ENCODE results near the gene IL6ST.

The IL6ST gene

DNA sequence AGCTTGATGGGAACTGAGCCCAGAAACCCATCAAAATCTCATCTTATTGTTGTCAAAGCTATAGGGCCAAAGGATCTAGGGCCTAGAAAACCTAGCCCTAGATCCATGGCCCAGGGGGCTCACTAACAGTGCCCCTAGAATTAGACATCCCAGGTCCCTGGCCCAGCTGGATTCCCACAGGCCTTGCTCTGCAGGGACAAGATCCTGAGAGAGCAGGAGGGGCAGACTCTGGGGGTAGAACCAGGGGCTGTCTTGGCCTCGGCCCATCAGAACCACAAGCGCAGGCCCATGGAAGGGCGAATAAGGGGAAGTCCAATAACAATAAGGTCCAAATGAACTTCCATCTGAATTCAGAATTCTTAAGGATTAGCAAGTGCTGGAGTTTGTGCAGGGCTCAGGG is 69.6 kb downstream of the IL6ST start:
- ChIA-PET CTCF (no interaction called here), POLR2A (no interaction called here)
- Histone ChIP-seq H3K36me3 (ENCODE audit: control insufficient read depth in 2 of 2, insufficient read depth in 1 of 2, low read length in 2 of 2) (no peaks in the 10 kb centered on the region), H3K9me3 (ENCODE audit: control insufficient read depth, insufficient read depth, low read depth, low read length) (no peaks in the 10 kb centered on the region), H3K4me1 (ENCODE audit: control insufficient read depth, insufficient read depth, low read length) (no peaks in the 10 kb centered on the region), H3K27ac (ENCODE audit: extremely low read depth, low read depth, low read length) (no peak overlapping the region), H3K4me3 (ENCODE audit: low read depth, low read length) (no peak overlapping the region)
- TF ChIP-seq ZNF837 (tag by site-specific recombination; IDR thresholded peaks at IDR 0.05) (no peak), KLF10 (tag by site-specific recombination; IDR thresholded peaks at IDR 0.05) (no peak), ZNF549 (tag by site-specific recombination; IDR thresholded peaks at IDR 0.05) (no peak), ZNF10 (tag by site-specific recombination; IDR thresholded peaks at IDR 0.05) (no peak), ZNF341 (tag by site-specific recombination; IDR thresholded peaks at IDR 0.05; ENCODE audit: low read depth) (no peak), ZNF16 (tag by site-specific recombination; IDR thresholded peaks at IDR 0.05; ENCODE audit: low read depth) (no peak), ZNF248 (tag by site-specific recombination; IDR thresholded peaks at IDR 0.05) (no peak)
- TF ChIP-seq, protein P1, sequence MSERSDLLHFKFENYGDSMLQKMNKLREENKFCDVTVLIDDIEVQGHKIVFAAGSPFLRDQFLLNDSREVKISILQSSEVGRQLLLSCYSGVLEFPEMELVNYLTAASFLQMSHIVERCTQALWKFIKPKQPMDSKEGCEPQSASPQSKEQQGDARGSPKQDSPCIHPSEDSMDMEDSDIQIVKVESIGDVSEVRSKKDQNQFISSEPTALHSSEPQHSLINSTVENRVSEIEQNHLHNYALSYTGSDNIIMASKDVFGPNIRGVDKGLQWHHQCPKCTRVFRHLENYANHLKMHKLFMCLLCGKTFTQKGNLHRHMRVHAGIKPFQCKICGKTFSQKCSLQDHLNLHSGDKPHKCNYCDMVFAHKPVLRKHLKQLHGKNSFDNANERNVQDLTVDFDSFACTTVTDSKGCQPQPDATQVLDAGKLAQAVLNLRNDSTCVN (tag by site-specific recombination; optimal IDR thresholded peaks at IDR 0.05), result no peak
- TF ChIP-seq, protein P2, sequence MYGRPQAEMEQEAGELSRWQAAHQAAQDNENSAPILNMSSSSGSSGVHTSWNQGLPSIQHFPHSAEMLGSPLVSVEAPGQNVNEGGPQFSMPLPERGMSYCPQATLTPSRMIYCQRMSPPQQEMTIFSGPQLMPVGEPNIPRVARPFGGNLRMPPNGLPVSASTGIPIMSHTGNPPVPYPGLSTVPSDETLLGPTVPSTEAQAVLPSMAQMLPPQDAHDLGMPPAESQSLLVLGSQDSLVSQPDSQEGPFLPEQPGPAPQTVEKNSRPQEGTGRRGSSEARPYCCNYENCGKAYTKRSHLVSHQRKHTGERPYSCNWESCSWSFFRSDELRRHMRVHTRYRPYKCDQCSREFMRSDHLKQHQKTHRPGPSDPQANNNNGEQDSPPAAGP (tag by site-specific recombination; IDR thresholded peaks at IDR 0.05), result no peak

DNA sequence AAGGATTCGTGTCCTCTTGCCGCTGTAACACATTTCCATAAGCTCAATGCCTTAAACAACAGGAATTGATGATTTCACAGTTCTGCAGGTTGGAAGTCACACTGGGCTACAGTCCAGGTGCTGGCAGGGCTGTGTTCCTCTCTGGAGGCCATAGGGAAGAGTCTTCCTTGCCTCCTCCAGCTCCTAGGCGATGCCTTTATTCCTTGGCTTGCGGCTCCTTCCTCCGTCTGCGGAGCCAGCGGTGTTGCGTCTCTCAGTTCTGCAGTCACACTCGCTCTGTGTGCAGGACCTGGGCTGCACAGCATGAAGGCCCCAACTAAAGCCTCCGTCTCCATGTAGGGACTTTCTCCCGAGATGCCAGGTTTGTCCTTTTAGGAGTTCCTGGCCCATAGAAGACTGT is 70.0 kb downstream of the IL6ST start:
- H3K4me1 ChIP-seq (ENCODE audit: control insufficient read depth, insufficient read depth, low read length), result no peaks in the 10 kb centered on the region
- no peaks in the 10 kb centered on the region for H3K9me3 ChIP-seq (ENCODE audit: control insufficient read depth, insufficient read depth, low read depth, low read length)
- ChIA-PET POLR2A (no interaction called here), CTCF (no interaction called here)
- H3K4me3 ChIP-seq (ENCODE audit: low read depth, low read length), result no peak overlapping the region
- H3K27ac ChIP-seq (ENCODE audit: extremely low read depth, low read depth, low read length), result no peak overlapping the region
- H3K36me3 ChIP-seq (ENCODE audit: control insufficient read depth in 2 of 2, insufficient read depth in 1 of 2, low read length in 2 of 2), result no peaks in the 10 kb centered on the region
- TF ChIP-seq ZNF785 (tag by site-specific recombination; IDR thresholded peaks at IDR 0.05) (no peak), KLF16 (tag by site-specific recombination; IDR thresholded peaks at IDR 0.05) (no peak), HOXA7 (CRISPR knock-in tag; IDR thresholded peaks at IDR 0.05; ENCODE audit: borderline replicate concordance) (no peak), ZNF701 (tag by site-specific recombination; IDR thresholded peaks at IDR 0.05) (no peak), ZNF658 (tag by site-specific recombination; IDR thresholded peaks at IDR 0.05) (no peak), KLF1 (tag by site-specific recombination; IDR thresholded peaks at IDR 0.05) (no peak), ZNF221 (tag by site-specific recombination; IDR thresholded peaks at IDR 0.05; ENCODE audit: borderline replicate concordance) (no peak), ZNF621 (tag by site-specific recombination; IDR thresholded peaks at IDR 0.05) (no peak), ZNF16 (tag by site-specific recombination; IDR thresholded peaks at IDR 0.05; ENCODE audit: low read depth) (no peak), ZNF530 (tag by site-specific recombination; IDR thresholded peaks at IDR 0.05; ENCODE audit: low read depth) (no peak), ZNF76 (tag by site-specific recombination; IDR thresholded peaks at IDR 0.05; ENCODE audit: borderline replicate concordance, low read depth) (no peak), ZNF19 (tag by site-specific recombination; IDR thresholded peaks at IDR 0.05; ENCODE audit: low read depth) (no peak), ZNF114 (tag by site-specific recombination; IDR thresholded peaks at IDR 0.05) (no peak), ZNF175 (tag by site-specific recombination; IDR thresholded peaks at IDR 0.05) (no peak), SALL2 (tag by site-specific recombination; IDR thresholded peaks at IDR 0.05; ENCODE audit: borderline replicate concordance) (no peak)
- TF ChIP-seq, protein P3, sequence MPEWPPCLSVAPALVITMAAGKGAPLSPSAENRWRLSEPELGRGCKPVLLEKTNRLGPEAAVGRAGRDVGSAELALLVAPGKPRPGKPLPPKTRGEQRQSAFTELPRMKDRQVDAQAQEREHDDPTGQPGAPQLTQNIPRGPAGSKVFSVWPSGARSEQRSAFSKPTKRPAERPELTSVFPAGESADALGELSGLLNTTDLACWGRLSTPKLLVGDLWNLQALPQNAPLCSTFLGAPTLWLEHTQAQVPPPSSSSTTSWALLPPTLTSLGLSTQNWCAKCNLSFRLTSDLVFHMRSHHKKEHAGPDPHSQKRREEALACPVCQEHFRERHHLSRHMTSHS (tag by site-specific recombination; IDR thresholded peaks at IDR 0.05), result no peak
- TF ChIP-seq, protein P1 (tag by site-specific recombination; optimal IDR thresholded peaks at IDR 0.05), result no peak
- TF ChIP-seq, protein P4, sequence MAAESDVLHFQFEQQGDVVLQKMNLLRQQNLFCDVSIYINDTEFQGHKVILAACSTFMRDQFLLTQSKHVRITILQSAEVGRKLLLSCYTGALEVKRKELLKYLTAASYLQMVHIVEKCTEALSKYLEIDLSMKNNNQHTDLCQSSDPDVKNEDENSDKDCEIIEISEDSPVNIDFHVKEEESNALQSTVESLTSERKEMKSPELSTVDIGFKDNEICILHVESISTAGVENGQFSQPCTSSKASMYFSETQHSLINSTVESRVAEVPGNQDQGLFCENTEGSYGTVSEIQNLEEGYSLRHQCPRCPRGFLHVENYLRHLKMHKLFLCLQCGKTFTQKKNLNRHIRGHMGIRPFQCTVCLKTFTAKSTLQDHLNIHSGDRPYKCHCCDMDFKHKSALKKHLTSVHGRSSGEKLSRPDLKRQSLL (tag by site-specific recombination; IDR thresholded peaks at IDR 0.05), result no peak
- TF ChIP-seq, protein P5, sequence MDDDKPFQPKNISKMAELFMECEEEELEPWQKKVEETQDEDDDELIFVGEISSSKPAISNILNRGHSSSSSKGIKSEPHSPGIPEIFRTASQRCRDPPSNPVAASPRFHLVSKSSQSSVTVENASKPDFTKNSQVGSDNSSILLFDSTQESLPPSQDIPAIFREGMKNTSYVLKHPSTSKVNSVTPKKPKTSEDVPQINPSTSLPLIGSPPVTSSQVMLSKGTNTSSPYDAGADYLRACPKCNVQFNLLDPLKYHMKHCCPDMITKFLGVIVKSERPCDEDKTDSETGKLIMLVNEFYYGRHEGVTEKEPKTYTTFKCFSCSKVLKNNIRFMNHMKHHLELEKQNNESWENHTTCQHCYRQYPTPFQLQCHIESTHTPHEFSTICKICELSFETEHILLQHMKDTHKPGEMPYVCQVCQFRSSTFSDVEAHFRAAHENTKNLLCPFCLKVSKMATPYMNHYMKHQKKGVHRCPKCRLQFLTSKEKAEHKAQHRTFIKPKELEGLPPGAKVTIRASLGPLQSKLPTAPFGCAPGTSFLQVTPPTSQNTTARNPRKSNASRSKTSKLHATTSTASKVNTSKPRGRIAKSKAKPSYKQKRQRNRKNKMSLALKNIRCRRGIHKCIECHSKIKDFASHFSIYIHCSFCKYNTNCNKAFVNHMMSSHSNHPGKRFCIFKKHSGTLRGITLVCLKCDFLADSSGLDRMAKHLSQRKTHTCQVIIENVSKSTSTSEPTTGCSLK (tag by site-specific recombination; IDR thresholded peaks at IDR 0.05), result no peak
- TF ChIP-seq, protein P6, sequence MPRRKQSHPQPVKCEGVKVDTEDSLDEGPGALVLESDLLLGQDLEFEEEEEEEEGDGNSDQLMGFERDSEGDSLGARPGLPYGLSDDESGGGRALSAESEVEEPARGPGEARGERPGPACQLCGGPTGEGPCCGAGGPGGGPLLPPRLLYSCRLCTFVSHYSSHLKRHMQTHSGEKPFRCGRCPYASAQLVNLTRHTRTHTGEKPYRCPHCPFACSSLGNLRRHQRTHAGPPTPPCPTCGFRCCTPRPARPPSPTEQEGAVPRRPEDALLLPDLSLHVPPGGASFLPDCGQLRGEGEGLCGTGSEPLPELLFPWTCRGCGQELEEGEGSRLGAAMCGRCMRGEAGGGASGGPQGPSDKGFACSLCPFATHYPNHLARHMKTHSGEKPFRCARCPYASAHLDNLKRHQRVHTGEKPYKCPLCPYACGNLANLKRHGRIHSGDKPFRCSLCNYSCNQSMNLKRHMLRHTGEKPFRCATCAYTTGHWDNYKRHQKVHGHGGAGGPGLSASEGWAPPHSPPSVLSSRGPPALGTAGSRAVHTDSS (tag by site-specific recombination; IDR thresholded peaks at IDR 0.05), result no peak

Measured in HEK293 (cell line).